Endodermal cell (in vitro differentiated cells): ENCODE measurements around the gene TMEM101. TPM values are rescaled to one million over a fixed set of nuclear protein-coding genes. Genes with fewer than 3 reads are reported as not detected.

Experiments
- DNase-seq: peaks from one replicate; pipeline ENCODE4 v3.0.0-alpha.2; 2017
- H3K27ac ChIP-seq: 2 replicates; pipeline ENCODE4 v1.5.1; 2013; ENCODE audit warnings: mild to moderate bottlenecking, low read depth, low read length, moderate library complexity
- H3K27me3 ChIP-seq: 2 replicates; pipeline ENCODE4 v1.6.1; 2013; ENCODE audit warnings: mild to moderate bottlenecking, low read length, moderate library complexity; ENCODE audit not compliant: insufficient read depth, control insufficient read depth, poor library complexity, severe bottlenecking
- H3K36me3 ChIP-seq: 2 replicates; pipeline ENCODE4 v1.7.0; 2013; ENCODE audit warnings: mild to moderate bottlenecking, low read length, moderate library complexity; ENCODE audit not compliant: control insufficient read depth, insufficient read depth
- H3K4me1 ChIP-seq: one replicate; pipeline ENCODE4 v1.7.0; 2013; ENCODE audit warnings: low read length; ENCODE audit not compliant: control insufficient read depth, insufficient read depth
- H3K4me3 ChIP-seq: 2 replicates; pipeline ENCODE4 v1.5.1; 2013; ENCODE audit warnings: mild to moderate bottlenecking, low read length, moderate library complexity
- H3K9ac ChIP-seq: 2 replicates; pipeline ENCODE4 v1.6.1; 2013; ENCODE audit warnings: mild to moderate bottlenecking, low read length, moderate library complexity; ENCODE audit not compliant: poor library complexity, severe bottlenecking; ENCODE audit errors: extremely low read depth
- H3K9me3 ChIP-seq: 2 replicates; pipeline ENCODE4 v1.6.1; 2013; ENCODE audit warnings: mild to moderate bottlenecking, low read length, moderate library complexity; ENCODE audit not compliant: control insufficient read depth
- H3K27ac Mint-ChIP-seq: 2 replicates; pipeline ENCODE4 v1.8.0; 2020; ENCODE audit warnings: mixed read lengths
- H3K27me3 Mint-ChIP-seq: 2 replicates; pipeline ENCODE4 v1.8.0; 2021; ENCODE audit warnings: mild to moderate bottlenecking, mixed read lengths; ENCODE audit not compliant: insufficient read depth
- H3K36me3 Mint-ChIP-seq: 2 replicates; pipeline ENCODE4 v1.8.0; 2020; ENCODE audit warnings: low read depth, mixed read lengths
- H3K4me1 Mint-ChIP-seq: 2 replicates; pipeline ENCODE4 v1.8.0; 2020; ENCODE audit warnings: mixed read lengths
- H3K4me3 Mint-ChIP-seq: 2 replicates; pipeline ENCODE4 v1.8.0; 2020; ENCODE audit warnings: mild to moderate bottlenecking, moderate library complexity, mixed read lengths
- H3K9me3 Mint-ChIP-seq: 2 replicates; pipeline ENCODE4 v1.8.0; 2020; ENCODE audit warnings: mild to moderate bottlenecking, mixed read lengths
- CTCF ChIP-seq: fragments of 200-600 bp; sonication (generic); conservative IDR thresholded peaks from 2 replicates; pipeline ENCODE4 v1.5.0; 2021; ENCODE audit warnings: antibody characterized with exemption, mild to moderate bottlenecking
- WGBS, 2 experiments: methylation state at CpG; one replicate each; pipeline versions ENCODE4 v1.1.5 to v1.1.7; 2013; ENCODE audit warnings: missing lambda C conversion rate in 2 of 2, mixed read lengths in 1 of 2; ENCODE audit not compliant: insufficient coverage in 1 of 2, insufficient read length in 1 of 2; 5-methylcytosine and 5-hydroxymethylcytosine counted together
- total RNA-seq, 2 donors: library from RNA; stranded (reverse); fragmentation: NEBNext Ultra II Directional in 1 of 2; extraction: Animal tissue kit (Norgen Biotek cat#: 25700) in 1 of 2; gene quantifications; 2 replicates in 1 of 2; 3 replicates in 1 of 2; pipeline ENCODE4 v1.2.1, GENCODE V29; 2021

Gene TMEM101
- total RNA-seq, 2 donors from 2014 or later = 27.2 to 27.7 TPM

DNA sequence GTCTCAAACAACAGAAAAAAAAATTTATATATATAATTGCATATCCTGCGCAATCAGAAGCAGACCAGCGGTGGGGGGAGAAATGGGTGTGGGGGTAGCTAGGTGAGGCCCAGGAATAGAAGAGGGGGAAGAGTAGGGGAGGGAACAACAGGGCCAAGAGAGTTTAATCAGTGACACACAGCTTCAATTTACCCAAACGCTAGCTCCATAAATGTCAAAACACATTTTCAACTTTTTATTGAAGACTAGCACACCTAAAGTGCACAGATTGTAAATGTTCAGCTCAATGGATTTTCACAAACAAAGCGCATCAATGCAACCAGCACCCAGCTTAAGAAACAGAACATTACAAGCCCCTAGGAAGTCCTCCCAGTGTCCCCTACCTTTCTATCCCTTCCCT is 35.1 kb downstream of the TMEM101 start:
- no peaks in the 10 kb centered on the region for H3K9me3 ChIP-seq
- Mint-ChIP-seq H3K4me3 (no peak overlapping the region), H3K4me1 (no peaks in the 10 kb centered on the region), H3K9me3 (no peaks in the 10 kb centered on the region), H3K36me3 (no peaks in the 10 kb centered on the region), H3K27ac (no peak overlapping the region), H3K27me3 (peaks cover 59% of the 10 kb centered on the region)
- TF ChIP-seq CTCF = no peak
- H3K36me3 ChIP-seq = no peaks in the 10 kb centered on the region
- 88 to 92% methylated on average over 2 to 4 of the region's 4 CpGs for WGBS, 2 experiments
- no peak overlapping the region for H3K27ac ChIP-seq
- H3K4me3 ChIP-seq = no peak overlapping the region
- H3K27me3 ChIP-seq = peaks cover 40% of the 10 kb centered on the region
- H3K4me1 ChIP-seq = no peaks in the 10 kb centered on the region
- no peak for DNase-seq
- no peak overlapping the region for H3K9ac ChIP-seq

- peaks cover 40% of the 10 kb centered on the region for H3K27me3 ChIP-seq
- Mint-ChIP-seq H3K4me3 (no peak overlapping the region), H3K4me1 (no peaks in the 10 kb centered on the region), H3K27me3 (peaks cover 64% of the 10 kb centered on the region), H3K36me3 (no peaks in the 10 kb centered on the region), H3K27ac (no peak overlapping the region), H3K9me3 (no peaks in the 10 kb centered on the region)
- DNase-seq = no peak
- no peaks in the 10 kb centered on the region for H3K4me1 ChIP-seq
- no peak overlapping the region for H3K4me3 ChIP-seq
- 78 to 79% methylated on average over 6 to 7 of the region's 7 CpGs for WGBS, 2 experiments
- H3K27ac ChIP-seq = no peak overlapping the region
- no peak overlapping the region for H3K9ac ChIP-seq
- no peaks in the 10 kb centered on the region for H3K9me3 ChIP-seq
- TF ChIP-seq CTCF = no peak
- no peaks in the 10 kb centered on the region for H3K36me3 ChIP-seq
Measured at GRCh38 chr17:43979011-43979410, 35.8 kb downstream of the TMEM101 start.

GRCh38 chr17:43978078-43978477 is 36.7 kb downstream of the TMEM101 start:
- Histone ChIP-seq H3K27me3 (peaks cover 37% of the 10 kb centered on the region), H3K4me1 (no peaks in the 10 kb centered on the region), H3K36me3 (no peaks in the 10 kb centered on the region), H3K27ac (no peak overlapping the region), H3K4me3 (no peak overlapping the region), H3K9ac (no peak overlapping the region), H3K9me3 (no peaks in the 10 kb centered on the region)
- TF ChIP-seq CTCF = no peak
- no peaks in the 10 kb centered on the region for H3K36me3 Mint-ChIP-seq
- no peak overlapping the region for H3K27ac Mint-ChIP-seq
- H3K4me3 Mint-ChIP-seq = no peak overlapping the region
- H3K4me1 Mint-ChIP-seq = no peaks in the 10 kb centered on the region
- no peaks in the 10 kb centered on the region for H3K9me3 Mint-ChIP-seq
- H3K27me3 Mint-ChIP-seq = peaks cover 65% of the 10 kb centered on the region
- 86 to 92% methylated on average over 1 to 2 of the region's 2 CpGs for WGBS, 2 experiments
- DNase-seq = no peak
